ENCODE results near the gene SYTL2.

Gene SYTL2

GRCh38 chr11:85749287-85749834 is 61.6 kb downstream of the SYTL2 start:
- Histone ChIP-seq H3K27me3 (ENCODE audit: insufficient read depth, low read length, poor library complexity) (no peaks in the 10 kb centered on the region), H3K4me1 (ENCODE audit: control insufficient read depth, low read depth, low read length) (peaks cover 9% of the 10 kb centered on the region), H3K79me2 (ENCODE audit: control insufficient read depth, insufficient read depth, low read length) (no peaks in the 10 kb centered on the region), H2BK120ac (ENCODE audit: low read depth, low read length) (no peak overlapping the region), H3K4ac (ENCODE audit: low read depth, low read length) (no peak overlapping the region), H3K36me3 (ENCODE audit: control insufficient read depth, insufficient read depth, low read length) (no peaks in the 10 kb centered on the region), H3K4me3 (ENCODE audit: low read length) (no peak overlapping the region), H3K79me1 (ENCODE audit: low read length) (no peaks in the 10 kb centered on the region), H3K4me2 (ENCODE audit: low read length) (no peak overlapping the region), H2BK15ac (replicated peaks; ENCODE audit: low read depth) (no peak overlapping the region), H3K56ac (ENCODE audit: low read length) (no peak overlapping the region), H2BK5ac (ENCODE audit: low read length) (no peak overlapping the region), H2AK5ac (ENCODE audit: low read length) (no peak overlapping the region), H3K18ac (ENCODE audit: low read length) (no peak overlapping the region), H3K27ac (ENCODE audit: low read depth, low read length) (no peak overlapping the region), H3K23ac (ENCODE audit: low read length) (no peak overlapping the region), H3K9ac (ENCODE audit: low read length) (no peak overlapping the region), H4K5ac (ENCODE audit: low read length) (no peak overlapping the region), H4K8ac (ENCODE audit: low read depth, low read length) (no peak overlapping the region)
- no CpG with 5 or more reads among the region's 3 CpGs for WGBS (ENCODE audit: extremely low coverage, insufficient coverage, low lambda C conversion rate)
- no peak for DNase-seq

GRCh38 chr11:85748455-85748891 is 62.5 kb downstream of the SYTL2 start:
- no peak overlapping the region for H4K8ac ChIP-seq (ENCODE audit: low read depth, low read length)
- no peak overlapping the region for H3K18ac ChIP-seq (ENCODE audit: low read length)
- no peaks in the 10 kb centered on the region for H3K79me1 ChIP-seq (ENCODE audit: low read length)
- H4K5ac ChIP-seq (ENCODE audit: low read length) = no peak overlapping the region
- no peak overlapping the region for H2BK5ac ChIP-seq (ENCODE audit: low read length)
- no peaks in the 10 kb centered on the region for H3K36me3 ChIP-seq (ENCODE audit: control insufficient read depth, insufficient read depth, low read length)
- H2BK15ac ChIP-seq (replicated peaks; ENCODE audit: low read depth) = no peak overlapping the region
- H3K27me3 ChIP-seq (ENCODE audit: insufficient read depth, low read length, poor library complexity) = no peaks in the 10 kb centered on the region
- H3K4me1 ChIP-seq (ENCODE audit: control insufficient read depth, low read depth, low read length) = peaks cover 9% of the 10 kb centered on the region
- no peak overlapping the region for H3K4me2 ChIP-seq (ENCODE audit: low read length)
- no peak overlapping the region for H3K56ac ChIP-seq (ENCODE audit: low read length)
- DNase-seq = no peak
- H3K4ac ChIP-seq (ENCODE audit: low read depth, low read length) = no peak overlapping the region
- no CpG with 5 or more reads among the region's 6 CpGs for WGBS (ENCODE audit: extremely low coverage, insufficient coverage, low lambda C conversion rate)
- no peak overlapping the region for H3K4me3 ChIP-seq (ENCODE audit: low read length)
- no peak overlapping the region for H3K9ac ChIP-seq (ENCODE audit: low read length)
- H3K79me2 ChIP-seq (ENCODE audit: control insufficient read depth, insufficient read depth, low read length) = no peaks in the 10 kb centered on the region
- no peak overlapping the region for H3K27ac ChIP-seq (ENCODE audit: low read depth, low read length)
- no peak overlapping the region for H2BK120ac ChIP-seq (ENCODE audit: low read depth, low read length)
- no peak overlapping the region for H2AK5ac ChIP-seq (ENCODE audit: low read length)
- H3K23ac ChIP-seq (ENCODE audit: low read length) = no peak overlapping the region

GRCh38 chr11:85746670-85747069 is 64.3 kb downstream of the SYTL2 start:
- Histone ChIP-seq H3K4me3 (ENCODE audit: low read length) (no peak overlapping the region), H3K4ac (ENCODE audit: low read depth, low read length) (no peak overlapping the region), H3K9ac (ENCODE audit: low read length) (no peak overlapping the region), H3K79me2 (ENCODE audit: control insufficient read depth, insufficient read depth, low read length) (no peaks in the 10 kb centered on the region), H3K27ac (ENCODE audit: low read depth, low read length) (no peak overlapping the region), H3K4me1 (ENCODE audit: control insufficient read depth, low read depth, low read length) (peaks cover 9% of the 10 kb centered on the region), H2BK5ac (ENCODE audit: low read length) (no peak overlapping the region), H3K23ac (ENCODE audit: low read length) (no peak overlapping the region), H2BK15ac (replicated peaks; ENCODE audit: low read depth) (no peak overlapping the region), H3K36me3 (ENCODE audit: control insufficient read depth, insufficient read depth, low read length) (no peaks in the 10 kb centered on the region), H2BK120ac (ENCODE audit: low read depth, low read length) (no peak overlapping the region), H3K18ac (ENCODE audit: low read length) (no peak overlapping the region), H4K8ac (ENCODE audit: low read depth, low read length) (no peak overlapping the region), H3K79me1 (ENCODE audit: low read length) (no peaks in the 10 kb centered on the region), H4K5ac (ENCODE audit: low read length) (no peak overlapping the region), H2AK5ac (ENCODE audit: low read length) (no peak overlapping the region), H3K27me3 (ENCODE audit: insufficient read depth, low read length, poor library complexity) (no peaks in the 10 kb centered on the region), H3K56ac (ENCODE audit: low read length) (no peak overlapping the region), H3K4me2 (ENCODE audit: low read length) (no peak overlapping the region)
- no peak for DNase-seq
- WGBS (ENCODE audit: extremely low coverage, insufficient coverage, low lambda C conversion rate) = no CpG with 5 or more reads among the region's 2 CpGs

- Histone ChIP-seq H3K27me3 (ENCODE audit: insufficient read depth, low read length, poor library complexity) (no peaks in the 10 kb centered on the region), H2BK15ac (replicated peaks; ENCODE audit: low read depth) (no peak overlapping the region), H3K23ac (ENCODE audit: low read length) (no peak overlapping the region), H3K4me1 (ENCODE audit: control insufficient read depth, low read depth, low read length) (peaks cover 9% of the 10 kb centered on the region), H3K4me3 (ENCODE audit: low read length) (no peak overlapping the region), H3K36me3 (ENCODE audit: control insufficient read depth, insufficient read depth, low read length) (no peaks in the 10 kb centered on the region), H3K56ac (ENCODE audit: low read length) (no peak overlapping the region), H2BK5ac (ENCODE audit: low read length) (no peak overlapping the region), H4K5ac (ENCODE audit: low read length) (no peak overlapping the region), H4K8ac (ENCODE audit: low read depth, low read length) (no peak overlapping the region), H3K79me2 (ENCODE audit: control insufficient read depth, insufficient read depth, low read length) (no peaks in the 10 kb centered on the region), H3K27ac (ENCODE audit: low read depth, low read length) (no peak overlapping the region), H2AK5ac (ENCODE audit: low read length) (no peak overlapping the region), H3K4me2 (ENCODE audit: low read length) (no peak overlapping the region), H3K18ac (ENCODE audit: low read length) (no peak overlapping the region), H3K9ac (ENCODE audit: low read length) (no peak overlapping the region), H2BK120ac (ENCODE audit: low read depth, low read length) (no peak overlapping the region), H3K79me1 (ENCODE audit: low read length) (no peaks in the 10 kb centered on the region), H3K4ac (ENCODE audit: low read depth, low read length) (no peak overlapping the region)
- peak; percentile 74 for DNase-seq
- WGBS (ENCODE audit: extremely low coverage, insufficient coverage, low lambda C conversion rate) = no CpG with 5 or more reads among the region's 3 CpGs
Measured at GRCh38 chr11:85745626-85746025, 65.3 kb downstream of the SYTL2 start.

- WGBS (ENCODE audit: extremely low coverage, insufficient coverage, low lambda C conversion rate) = no CpG with 5 or more reads among the region's 1 CpG
- Histone ChIP-seq H3K4ac (ENCODE audit: low read depth, low read length) (no peak overlapping the region), H3K27ac (ENCODE audit: low read depth, low read length) (no peak overlapping the region), H3K79me2 (ENCODE audit: control insufficient read depth, insufficient read depth, low read length) (no peaks in the 10 kb centered on the region), H3K18ac (ENCODE audit: low read length) (no peak overlapping the region), H3K23ac (ENCODE audit: low read length) (no peak overlapping the region), H3K4me2 (ENCODE audit: low read length) (no peak overlapping the region), H4K8ac (ENCODE audit: low read depth, low read length) (no peak overlapping the region), H2BK120ac (ENCODE audit: low read depth, low read length) (no peak overlapping the region), H3K27me3 (ENCODE audit: insufficient read depth, low read length, poor library complexity) (no peaks in the 10 kb centered on the region), H3K9ac (ENCODE audit: low read length) (no peak overlapping the region), H2BK15ac (replicated peaks; ENCODE audit: low read depth) (no peak overlapping the region), H2BK5ac (ENCODE audit: low read length) (no peak overlapping the region), H3K4me3 (ENCODE audit: low read length) (no peak overlapping the region), H4K5ac (ENCODE audit: low read length) (no peak overlapping the region), H3K56ac (ENCODE audit: low read length) (no peak overlapping the region), H3K4me1 (ENCODE audit: control insufficient read depth, low read depth, low read length) (peaks cover 6% of the 10 kb centered on the region), H3K79me1 (ENCODE audit: low read length) (no peaks in the 10 kb centered on the region), H3K36me3 (ENCODE audit: control insufficient read depth, insufficient read depth, low read length) (no peaks in the 10 kb centered on the region), H2AK5ac (ENCODE audit: low read length) (no peak overlapping the region)
- DNase-seq = no peak
Measured at GRCh38 chr11:85742873-85743275, 68.1 kb downstream of the SYTL2 start.

GRCh38 chr11:85742348-85742747 is 68.6 kb downstream of the SYTL2 start:
- no peak overlapping the region for H3K18ac ChIP-seq (ENCODE audit: low read length)
- no peak overlapping the region for H3K27ac ChIP-seq (ENCODE audit: low read depth, low read length)
- DNase-seq = no peak
- peaks cover 6% of the 10 kb centered on the region for H3K4me1 ChIP-seq (ENCODE audit: control insufficient read depth, low read depth, low read length)
- H3K23ac ChIP-seq (ENCODE audit: low read length) = no peak overlapping the region
- no peak overlapping the region for H3K4me2 ChIP-seq (ENCODE audit: low read length)
- no peak overlapping the region for H3K4me3 ChIP-seq (ENCODE audit: low read length)
- H3K79me2 ChIP-seq (ENCODE audit: control insufficient read depth, insufficient read depth, low read length) = no peaks in the 10 kb centered on the region
- no peak overlapping the region for H2BK5ac ChIP-seq (ENCODE audit: low read length)
- H2BK15ac ChIP-seq (replicated peaks; ENCODE audit: low read depth) = no peak overlapping the region
- no peak overlapping the region for H3K4ac ChIP-seq (ENCODE audit: low read depth, low read length)
- no CpG with 5 or more reads among the region's 4 CpGs for WGBS (ENCODE audit: extremely low coverage, insufficient coverage, low lambda C conversion rate)
- H4K8ac ChIP-seq (ENCODE audit: low read depth, low read length) = no peak overlapping the region
- no peak overlapping the region for H2BK120ac ChIP-seq (ENCODE audit: low read depth, low read length)
- H2AK5ac ChIP-seq (ENCODE audit: low read length) = no peak overlapping the region
- no peak overlapping the region for H3K9ac ChIP-seq (ENCODE audit: low read length)
- no peaks in the 10 kb centered on the region for H3K79me1 ChIP-seq (ENCODE audit: low read length)
- no peak overlapping the region for H3K56ac ChIP-seq (ENCODE audit: low read length)
- H3K27me3 ChIP-seq (ENCODE audit: insufficient read depth, low read length, poor library complexity) = no peaks in the 10 kb centered on the region
- H4K5ac ChIP-seq (ENCODE audit: low read length) = no peak overlapping the region
- no peaks in the 10 kb centered on the region for H3K36me3 ChIP-seq (ENCODE audit: control insufficient read depth, insufficient read depth, low read length)

Measured in mesendoderm (in vitro differentiated cells).